ENCODE measurements around the gene ZMYND8. TPM values are rescaled to one million over a fixed set of nuclear protein-coding genes. Genes with fewer than 3 reads are reported as not detected.
"Not testable (repeated sequence)": the region's sequence is repeated elsewhere in the genome, so short reads cannot be mapped to it uniquely, and the experiment has no call there.

ZMYND8 gene
- total and polyA plus RNA-seq, 5 experiments from 2014 or later, result 8.9 to 67.8 (median 20.4) TPM

GRCh38 chr20:47282864-47283263 lies 73.6 kb downstream of the ZMYND8 start:
- Mint-ChIP-seq H3K36me3 (peaks cover 0 to 93% (median 9%) of the 10 kb centered on the region in 3 donors), H3K27me3 (no peaks in the 10 kb centered on the region), H3K9me3 (no peaks in the 10 kb centered on the region), H3K4me3 (no peak overlapping the region), H3K27ac (peak overlapping the region in 3 of 10 donors; percentile 24 to 84 (median 80)), H3K4me1 (peaks cover 0 to 7% (median 3%) of the 10 kb centered on the region in 4 donors)
- POLR2A ChIA-PET, result no interaction called here
- no peak for DNase-seq
- ATAC-seq, result no peak

GRCh38 chr20:47281376-47281775 lies 75.1 kb downstream of the ZMYND8 start:
- Mint-ChIP-seq H3K4me1 (peaks cover 2 to 7% (median 6%) of the 10 kb centered on the region in 4 donors), H3K27me3 (no peaks in the 10 kb centered on the region), H3K36me3 (peaks cover 0 to 90% (median 10%) of the 10 kb centered on the region in 3 donors), H3K27ac (peak overlapping the region in 9 of 10 donors; percentile 18 to 83 (median 46)), H3K9me3 (no peaks in the 10 kb centered on the region), H3K4me3 (no peak overlapping the region)
- DNase-seq, result no peak
- no peak for ATAC-seq
- POLR2A ChIA-PET, result no interaction called here

GRCh38 chr20:47280668-47281067 lies 75.8 kb downstream of the ZMYND8 start:
- Mint-ChIP-seq H3K27me3 (no peaks in the 10 kb centered on the region), H3K4me1 (peaks cover 2 to 8% (median 7%) of the 10 kb centered on the region in 4 donors), H3K4me3 (no peak overlapping the region), H3K36me3 (peaks cover 0 to 94% (median 15%) of the 10 kb centered on the region in 3 donors), H3K27ac (peak overlapping the region in 8 of 10 donors; percentile 10 to 84 (median 34)), H3K9me3 (no peaks in the 10 kb centered on the region)
- POLR2A ChIA-PET, result no interaction called here
- DNase-seq, result no peak
- ATAC-seq, result no peak

GRCh38 chr20:47280228-47280627 lies 76.3 kb downstream of the ZMYND8 start:
- Mint-ChIP-seq H3K9me3 (no peaks in the 10 kb centered on the region), H3K4me3 (no peak overlapping the region), H3K27me3 (no peaks in the 10 kb centered on the region), H3K4me1 (peaks cover 6 to 9% (median 7%) of the 10 kb centered on the region in 4 donors), H3K27ac (peak overlapping the region in 7 of 10 donors; percentile 22 to 87 (median 41)), H3K36me3 (peaks cover 0 to 94% (median 16%) of the 10 kb centered on the region in 3 donors)
- ATAC-seq, result no peak
- no peak for DNase-seq
- POLR2A ChIA-PET, result no interaction called here

- Mint-ChIP-seq H3K9me3 (no peaks in the 10 kb centered on the region), H3K4me3 (no peak overlapping the region), H3K27ac (peak overlapping the region in 6 of 10 donors; percentile 31 to 78 (median 53)), H3K27me3 (no peaks in the 10 kb centered on the region), H3K36me3 (peaks cover 0 to 92% (median 11%) of the 10 kb centered on the region in 3 donors), H3K4me1 (peaks cover 11 to 19% (median 17%) of the 10 kb centered on the region in 4 donors)
- POLR2A ChIA-PET, result interaction anchor here (0.7 to 1.1 kb wide), 2 partner anchors 78 to 492 kb away, joined by 4 read pairs; no protein-coding TSS in a partner anchor
- no peak for ATAC-seq
- no peak for DNase-seq
Observed at GRCh38 chr20:47278907-47279348, 77.6 kb downstream of the ZMYND8 start.

GRCh38 chr20:47277535-47277872 lies 79.0 kb downstream of the ZMYND8 start:
- H3K27ac Mint-ChIP-seq, result peak overlapping the region in 3 of 10 donors; percentile 21 to 77 (median 66)
- POLR2A ChIA-PET, H3K27me3 Mint-ChIP-seq, ATAC-seq, H3K9me3 Mint-ChIP-seq, H3K4me3 Mint-ChIP-seq, DNase-seq: not testable (repeated sequence)
- peaks cover 13 to 29% (median 26%) of the 10 kb centered on the region in 4 donors for H3K4me1 Mint-ChIP-seq
- H3K36me3 Mint-ChIP-seq, result peaks cover 0 to 91% (median 11%) of the 10 kb centered on the region in 3 donors

- H3K27me3 Mint-ChIP-seq, result no peaks in the 10 kb centered on the region
- peaks cover 0 to 90% (median 11%) of the 10 kb centered on the region in 3 donors for H3K36me3 Mint-ChIP-seq
- no peak for ATAC-seq
- H3K27ac Mint-ChIP-seq, result peak overlapping the region in 6 of 10 donors; percentile 2 to 77 (median 68)
- peaks cover 13 to 29% (median 27%) of the 10 kb centered on the region in 4 donors for H3K4me1 Mint-ChIP-seq
- POLR2A ChIA-PET, result no interaction called here
- no peaks in the 10 kb centered on the region for H3K9me3 Mint-ChIP-seq
- no peak overlapping the region for H3K4me3 Mint-ChIP-seq
- DNase-seq, result no peak
Observed at GRCh38 chr20:47276851-47277534, 79.5 kb downstream of the ZMYND8 start.

- Mint-ChIP-seq H3K9me3 (no peaks in the 10 kb centered on the region), H3K4me1 (peaks cover 11 to 29% (median 27%) of the 10 kb centered on the region in 4 donors)
- POLR2A ChIA-PET, result no interaction called here
Observed at GRCh38 chr20:47276251-47276650, 80.2 kb downstream of the ZMYND8 start.

GRCh38 chr20:47275548-47275947 lies 81.0 kb downstream of the ZMYND8 start:
- no peaks in the 10 kb centered on the region for H3K9me3 Mint-ChIP-seq
- H3K36me3 Mint-ChIP-seq, result peaks cover 0 to 86% (median 11%) of the 10 kb centered on the region in 3 donors
- H3K4me3 Mint-ChIP-seq, result no peak overlapping the region
- H3K27ac Mint-ChIP-seq, result peak overlapping the region in 7 of 10 donors; percentile 17 to 95 (median 62)
- ATAC-seq (no peak), DNase-seq (no peak)
- no peaks in the 10 kb centered on the region for H3K27me3 Mint-ChIP-seq
- peaks cover 11 to 30% (median 25%) of the 10 kb centered on the region in 4 donors for H3K4me1 Mint-ChIP-seq
- POLR2A ChIA-PET, result no interaction called here

More at GRCh38 chr20:47276251-47276650, 80.2 kb downstream of the ZMYND8 start:
- no peak for ATAC-seq
- DNase-seq, result no peak
- Mint-ChIP-seq H3K27me3 (no peaks in the 10 kb centered on the region), H3K27ac (peak overlapping the region in 3 of 10 donors; percentile 31 to 95 (median 43)), H3K4me3 (no peak overlapping the region), H3K36me3 (peaks cover 0 to 88% (median 11%) of the 10 kb centered on the region in 3 donors)

GRCh38 chr20:47274401-47275108 lies 81.9 kb downstream of the ZMYND8 start:
- Mint-ChIP-seq H3K27ac (peak overlapping the region in 8 of 10 donors; percentile 17 to 95 (median 54)), H3K36me3 (peaks cover 0 to 85% (median 7%) of the 10 kb centered on the region in 3 donors), H3K9me3 (no peaks in the 10 kb centered on the region), H3K27me3 (no peaks in the 10 kb centered on the region), H3K4me1 (peaks cover 11 to 32% (median 26%) of the 10 kb centered on the region in 4 donors), H3K4me3 (peak overlapping the region in 1 of 10 donors; percentile 15)
- ATAC-seq, result peak in 1 of 2 donors; percentile 44
- POLR2A ChIA-PET, result no interaction called here
- no peak for DNase-seq

GRCh38 chr20:47273591-47274235 lies 82.8 kb downstream of the ZMYND8 start:
- H3K4me1 Mint-ChIP-seq, result peaks cover 11 to 36% (median 27%) of the 10 kb centered on the region in 4 donors
- H3K36me3 Mint-ChIP-seq, result peaks cover 0 to 85% (median 8%) of the 10 kb centered on the region in 3 donors
- no peaks in the 10 kb centered on the region for H3K27me3 Mint-ChIP-seq
- DNase-seq (no peak), ATAC-seq (no peak)
- no peaks in the 10 kb centered on the region for H3K9me3 Mint-ChIP-seq
- no peak overlapping the region for H3K4me3 Mint-ChIP-seq
- POLR2A ChIA-PET, result interaction anchor here (0.9 to 3.3 kb wide), 2 partner anchors 107 to 110 kb away, joined by 3 to 18 read pairs; no protein-coding TSS in a partner anchor
- peak overlapping the region in 5 of 10 donors; percentile 11 to 95 (median 55) for H3K27ac Mint-ChIP-seq

- no peak overlapping the region for H3K4me3 Mint-ChIP-seq
- POLR2A ChIA-PET, result interaction anchor here (0.7 to 3.3 kb wide), 4 partner anchors 85 to 348 kb away, joined by 3 to 18 read pairs (median 3); no protein-coding TSS in a partner anchor
- H3K9me3 Mint-ChIP-seq, result no peaks in the 10 kb centered on the region
- H3K27me3 Mint-ChIP-seq, result no peaks in the 10 kb centered on the region
- peaks cover 0 to 85% (median 12%) of the 10 kb centered on the region in 3 donors for H3K36me3 Mint-ChIP-seq
- H3K27ac Mint-ChIP-seq, result peak overlapping the region in 4 of 10 donors; percentile 2 to 95 (median 65)
- peak; percentile 66 to 80 for ATAC-seq
- peak in 9 of 10 donors; percentile 5 to 72 (median 53) for DNase-seq
- H3K4me1 Mint-ChIP-seq, result peaks cover 10 to 36% (median 27%) of the 10 kb centered on the region in 4 donors
Observed at GRCh38 chr20:47272893-47273590, 83.5 kb downstream of the ZMYND8 start.

Data from naive thymus-derived CD8-positive, alpha-beta T cell (primary cell).